Sigmoid colon (tissue), 4 donors: ENCODE data around the gene LUC7L2.
"Not testable (repeated sequence)": the region's sequence is repeated elsewhere in the genome, so short reads cannot be mapped to it uniquely, and the experiment has no call there.

Source experiments
- EP300 ChIP-seq, 4 donors: sonication (generic); formaldehyde crosslinking; IDR thresholded peaks; one replicate each; pipeline ENCODE4 v1.6.1; 2017; ENCODE audit warnings: antibody characterized with exemption in 4 of 4
- POLR2A ChIP-seq, 2 donors: fragments of 450-650 bp; IDR thresholded peaks; one replicate each; pipeline ENCODE4 v1.6.1; 2016; ENCODE audit warnings: antibody characterized with exemption in 2 of 2, mild to moderate bottlenecking in 2 of 2, moderate library complexity in 2 of 2
- POLR2AphosphoS5 ChIP-seq, 4 donors: sonication (generic); formaldehyde crosslinking; IDR thresholded peaks; one replicate each; pipeline ENCODE4 v1.6.1; 2017; ENCODE audit warnings: antibody characterized with exemption in 4 of 4
- TF ChIP-seq, protein P1 (sequence below), 4 experiments: fragments of 450-650 bp in 3 of 4; fragments of 200-600 bp in 1 of 4; IDR thresholded peaks; one replicate each; pipeline ENCODE4 v1.5.1; 2016 to 2019; ENCODE audit warnings: antibody characterized with exemption in 4 of 4, mild to moderate bottlenecking in 3 of 4, moderate library complexity in 2 of 4

DNA sequence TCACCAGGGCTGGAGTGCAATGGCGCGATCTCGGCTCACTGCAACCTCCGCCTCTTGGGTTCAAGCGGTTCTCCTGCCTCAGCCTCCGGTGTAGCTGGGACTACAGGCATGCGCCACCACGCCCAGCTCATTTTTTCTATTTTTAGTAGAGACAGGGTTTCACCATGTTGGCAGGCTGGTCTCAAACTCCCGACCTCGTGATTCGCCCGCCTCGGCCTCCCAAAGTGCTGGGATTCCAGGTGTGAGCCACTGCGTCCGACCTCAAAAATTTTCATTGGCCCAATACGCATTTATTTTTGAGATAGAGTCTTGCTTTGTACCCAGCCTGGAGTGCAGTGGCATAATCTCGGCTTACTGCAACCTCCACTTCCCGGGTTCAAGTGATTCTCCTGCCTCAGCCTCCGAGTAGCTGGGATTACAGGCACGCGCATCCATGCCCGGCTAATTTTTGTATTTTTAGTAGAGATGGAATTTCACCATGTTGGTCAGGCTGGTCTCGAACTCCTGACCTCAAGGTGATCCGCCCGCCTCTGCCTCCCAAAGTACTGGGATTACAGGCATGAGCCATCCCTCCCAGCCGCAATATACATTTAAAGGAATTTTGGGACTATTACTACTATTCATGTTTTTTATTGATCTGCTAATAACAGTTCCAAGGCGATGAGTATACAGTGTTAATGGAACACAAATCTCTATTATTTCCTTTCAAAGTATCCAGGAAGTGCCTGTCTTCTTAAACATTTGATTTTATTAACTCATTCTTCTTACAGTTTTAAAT, 1.8 kb upstream of the LUC7L2 start:
- TF ChIP-seq, protein P1, sequence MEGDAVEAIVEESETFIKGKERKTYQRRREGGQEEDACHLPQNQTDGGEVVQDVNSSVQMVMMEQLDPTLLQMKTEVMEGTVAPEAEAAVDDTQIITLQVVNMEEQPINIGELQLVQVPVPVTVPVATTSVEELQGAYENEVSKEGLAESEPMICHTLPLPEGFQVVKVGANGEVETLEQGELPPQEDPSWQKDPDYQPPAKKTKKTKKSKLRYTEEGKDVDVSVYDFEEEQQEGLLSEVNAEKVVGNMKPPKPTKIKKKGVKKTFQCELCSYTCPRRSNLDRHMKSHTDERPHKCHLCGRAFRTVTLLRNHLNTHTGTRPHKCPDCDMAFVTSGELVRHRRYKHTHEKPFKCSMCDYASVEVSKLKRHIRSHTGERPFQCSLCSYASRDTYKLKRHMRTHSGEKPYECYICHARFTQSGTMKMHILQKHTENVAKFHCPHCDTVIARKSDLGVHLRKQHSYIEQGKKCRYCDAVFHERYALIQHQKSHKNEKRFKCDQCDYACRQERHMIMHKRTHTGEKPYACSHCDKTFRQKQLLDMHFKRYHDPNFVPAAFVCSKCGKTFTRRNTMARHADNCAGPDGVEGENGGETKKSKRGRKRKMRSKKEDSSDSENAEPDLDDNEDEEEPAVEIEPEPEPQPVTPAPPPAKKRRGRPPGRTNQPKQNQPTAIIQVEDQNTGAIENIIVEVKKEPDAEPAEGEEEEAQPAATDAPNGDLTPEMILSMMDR (IDR thresholded peaks at IDR 0.05), result not testable (repeated sequence)
- TF ChIP-seq POLR2A, POLR2AphosphoS5, EP300 (IDR thresholded peaks at IDR 0.05): not testable (repeated sequence)
